HepG2 (cell line): ENCODE results near the gene TNS1.

Source experiments
- EZH2 ChIP-seq: conservative IDR thresholded peaks from 2 replicates; pipeline ENCODE4 v1.6.1; 2012; ENCODE audit warnings: mild to moderate bottlenecking, low read depth, low read length, moderate library complexity
- FOXM1 ChIP-seq: sonication (generic); formaldehyde crosslinking; IDR thresholded peaks from 2 replicates; pipeline ENCODE4 v1.5.0; 2020; ENCODE audit warnings: missing genetic modification reagents
- KLF16 ChIP-seq, 2 experiments: sonication (generic) in 1 of 2; formaldehyde crosslinking in 1 of 2; IDR thresholded peaks; 2 replicates each; pipeline versions ENCODE4 v1.6.1 to v1.8.0; 2016 to 2023; ENCODE audit warnings: missing genetic modification reagents in 2 of 2, missing compliant biosample characterization in 1 of 2
- SP4 ChIP-seq: sonication (generic); formaldehyde crosslinking; IDR thresholded peaks from 2 replicates; pipeline ENCODE4 v1.8.1; 2023; ENCODE audit warnings: mild to moderate bottlenecking, missing genetic modification reagents
- TCF7L2 ChIP-seq: IDR thresholded peaks from 2 replicates; pipeline ENCODE4 v1.6.1; 2011; ENCODE audit warnings: mild to moderate bottlenecking, low read depth, low read length, moderate library complexity
- ZBTB44 ChIP-seq: sonication (generic); formaldehyde crosslinking; IDR thresholded peaks from 2 replicates; pipeline ENCODE4 v1.4.0; 2020; ENCODE audit warnings: missing genetic modification reagents
- ZZZ3 ChIP-seq: sonication (generic); formaldehyde crosslinking; IDR thresholded peaks from 2 replicates; pipeline ENCODE4 v1.4.0; 2020; ENCODE audit warnings: missing genetic modification reagents, mild to moderate bottlenecking, borderline replicate concordance
- TF ChIP-seq, protein P1 (sequence below): sonication (generic); formaldehyde crosslinking; IDR thresholded peaks from 2 replicates; pipeline ENCODE4 v1.4.0; 2020; ENCODE audit warnings: missing genetic modification reagents
- TF ChIP-seq, protein P2 (sequence below): sonication (generic); formaldehyde crosslinking; IDR thresholded peaks from 2 replicates; pipeline ENCODE4 v1.5.0; 2020; ENCODE audit warnings: missing genetic modification reagents, mild to moderate bottlenecking, borderline replicate concordance
- TF ChIP-seq, protein P3 (sequence below): sonication (generic); formaldehyde crosslinking; IDR thresholded peaks from 2 replicates; pipeline ENCODE4 v1.8.1; 2023; ENCODE audit warnings: mild to moderate bottlenecking, missing genetic modification reagents
- TF ChIP-seq, protein P4 (sequence below): sonication (generic); formaldehyde crosslinking; IDR thresholded peaks from 2 replicates; pipeline ENCODE4 v1.5.1; 2020; ENCODE audit warnings: missing genetic modification reagents, mild to moderate bottlenecking, borderline replicate concordance

- TF ChIP-seq, protein P1, sequence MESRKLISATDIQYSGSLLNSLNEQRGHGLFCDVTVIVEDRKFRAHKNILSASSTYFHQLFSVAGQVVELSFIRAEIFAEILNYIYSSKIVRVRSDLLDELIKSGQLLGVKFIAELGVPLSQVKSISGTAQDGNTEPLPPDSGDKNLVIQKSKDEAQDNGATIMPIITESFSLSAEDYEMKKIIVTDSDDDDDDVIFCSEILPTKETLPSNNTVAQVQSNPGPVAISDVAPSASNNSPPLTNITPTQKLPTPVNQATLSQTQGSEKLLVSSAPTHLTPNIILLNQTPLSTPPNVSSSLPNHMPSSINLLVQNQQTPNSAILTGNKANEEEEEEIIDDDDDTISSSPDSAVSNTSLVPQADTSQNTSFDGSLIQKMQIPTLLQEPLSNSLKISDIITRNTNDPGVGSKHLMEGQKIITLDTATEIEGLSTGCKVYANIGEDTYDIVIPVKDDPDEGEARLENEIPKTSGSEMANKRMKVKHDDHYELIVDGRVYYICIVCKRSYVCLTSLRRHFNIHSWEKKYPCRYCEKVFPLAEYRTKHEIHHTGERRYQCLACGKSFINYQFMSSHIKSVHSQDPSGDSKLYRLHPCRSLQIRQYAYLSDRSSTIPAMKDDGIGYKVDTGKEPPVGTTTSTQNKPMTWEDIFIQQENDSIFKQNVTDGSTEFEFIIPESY (CRISPR knock-in tag): no peak
- TF ChIP-seq, protein P2, sequence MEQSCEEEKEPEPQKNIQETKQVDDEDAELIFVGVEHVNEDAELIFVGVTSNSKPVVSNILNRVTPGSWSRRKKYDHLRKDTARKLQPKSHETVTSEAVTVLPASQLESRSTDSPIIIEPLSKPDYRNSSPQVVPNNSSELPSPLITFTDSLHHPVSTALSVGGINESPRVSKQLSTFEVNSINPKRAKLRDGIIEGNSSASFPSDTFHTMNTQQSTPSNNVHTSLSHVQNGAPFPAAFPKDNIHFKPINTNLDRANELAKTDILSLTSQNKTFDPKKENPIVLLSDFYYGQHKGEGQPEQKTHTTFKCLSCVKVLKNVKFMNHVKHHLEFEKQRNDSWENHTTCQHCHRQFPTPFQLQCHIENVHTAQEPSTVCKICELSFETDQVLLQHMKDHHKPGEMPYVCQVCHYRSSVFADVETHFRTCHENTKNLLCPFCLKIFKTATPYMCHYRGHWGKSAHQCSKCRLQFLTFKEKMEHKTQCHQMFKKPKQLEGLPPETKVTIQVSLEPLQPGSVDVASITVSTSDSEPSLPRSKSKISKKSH (CRISPR knock-in tag): no peak
- TF ChIP-seq TCF7L2: no peak
- no peak for TF ChIP-seq EZH2
- TF ChIP-seq ZZZ3 (CRISPR knock-in tag): no peak
- TF ChIP-seq FOXM1 (CRISPR knock-in tag): no peak
- TF ChIP-seq SP4 (CRISPR knock-in tag): no peak
- no peak for TF ChIP-seq ZBTB44 (CRISPR knock-in tag)
- TF ChIP-seq, protein P3, sequence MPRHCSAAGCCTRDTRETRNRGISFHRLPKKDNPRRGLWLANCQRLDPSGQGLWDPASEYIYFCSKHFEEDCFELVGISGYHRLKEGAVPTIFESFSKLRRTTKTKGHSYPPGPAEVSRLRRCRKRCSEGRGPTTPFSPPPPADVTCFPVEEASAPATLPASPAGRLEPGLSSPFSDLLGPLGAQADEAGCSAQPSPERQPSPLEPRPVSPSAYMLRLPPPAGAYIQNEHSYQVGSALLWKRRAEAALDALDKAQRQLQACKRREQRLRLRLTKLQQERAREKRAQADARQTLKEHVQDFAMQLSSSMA (CRISPR knock-in tag): no peak
- TF ChIP-seq, protein P4, sequence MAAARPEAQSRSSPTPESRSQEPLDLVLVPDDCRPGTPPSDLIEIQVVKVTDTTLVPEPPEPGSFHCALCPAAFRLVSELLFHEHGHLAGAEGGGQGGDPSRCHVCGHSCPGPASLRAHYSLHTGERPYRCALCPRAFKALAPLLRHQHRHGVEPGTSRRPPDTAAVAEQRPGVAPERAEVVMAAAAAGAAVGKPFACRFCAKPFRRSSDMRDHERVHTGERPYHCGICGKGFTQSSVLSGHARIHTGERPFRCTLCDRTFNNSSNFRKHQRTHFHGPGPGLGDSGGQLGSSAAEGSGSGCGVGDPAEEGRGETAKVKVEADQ (CRISPR knock-in tag): no peak
- TF ChIP-seq KLF16 (CRISPR knock-in tag; IDR thresholded peaks at IDR 0.05): no peak
Measured at GRCh38 chr2:217914878-217915277, 87.9 kb downstream of the TNS1 start.
